ENCODE data around the gene SEPTIN10.
"Not testable (repeated sequence)": the region's sequence is repeated elsewhere in the genome, so short reads cannot be mapped to it uniquely, and the experiment has no call there.

SEPTIN10 gene

GRCh38 chr2:109633284-109633961 lies 19.7 kb upstream of the SEPTIN10 start:
- no peak for DNase-seq (ENCODE audit: low spot score)

- no peak for DNase-seq (ENCODE audit: low spot score)
These were observed 18.5 kb upstream of the SEPTIN10 start for GRCh38 chr2:109632158-109632789.

- no peak for DNase-seq (ENCODE audit: low spot score)
These were observed 18.0 kb upstream of the SEPTIN10 start for GRCh38 chr2:109631741-109632140.

- no peak for DNase-seq (ENCODE audit: low spot score)
These were observed 17.0 kb upstream of the SEPTIN10 start for GRCh38 chr2:109630441-109631430.

GRCh38 chr2:109629867-109630266 lies 16.1 kb upstream of the SEPTIN10 start:
- DNase-seq (ENCODE audit: low spot score): peak; percentile 14

- not testable (repeated sequence) for DNase-seq (ENCODE audit: low spot score)
These were observed 14.6 kb upstream of the SEPTIN10 start for GRCh38 chr2:109628321-109628720.

- DNase-seq (ENCODE audit: low spot score): no peak
These were observed 10.6 kb upstream of the SEPTIN10 start for GRCh38 chr2:109624339-109624738.

GRCh38 chr2:109623923-109624322 lies 10.2 kb upstream of the SEPTIN10 start:
- DNase-seq (ENCODE audit: low spot score): no peak

GRCh38 chr2:109623297-109623696 lies 9.5 kb upstream of the SEPTIN10 start:
- no peak for DNase-seq (ENCODE audit: low spot score)

GRCh38 chr2:109619032-109619615 lies 5.4 kb upstream of the SEPTIN10 start:
- no peak for DNase-seq (ENCODE audit: low spot score)

- DNase-seq (ENCODE audit: low spot score): no peak
These were observed 2.4 kb upstream of the SEPTIN10 start for GRCh38 chr2:109616184-109616583.

- no peak for DNase-seq (ENCODE audit: low spot score)
These were observed 1.9 kb upstream of the SEPTIN10 start for GRCh38 chr2:109615637-109616144.

GRCh38 chr2:109614715-109615636 lies 1.2 kb upstream of the SEPTIN10 start:
- DNase-seq (ENCODE audit: low spot score): no peak

GRCh38 chr2:109613081-109613921 lies 465 bp downstream of the SEPTIN10 start:
- DNase-seq (ENCODE audit: low spot score): no peak

- no peak for DNase-seq (ENCODE audit: low spot score)
These were observed 2.2 kb downstream of the SEPTIN10 start for GRCh38 chr2:109611467-109612095.

GRCh38 chr2:109609352-109610024 lies 4.3 kb downstream of the SEPTIN10 start:
- no peak for DNase-seq (ENCODE audit: low spot score)

- DNase-seq (ENCODE audit: low spot score): no peak
These were observed 6.0 kb downstream of the SEPTIN10 start for GRCh38 chr2:109607766-109608165.

GRCh38 chr2:109604597-109604996 lies 9.2 kb downstream of the SEPTIN10 start:
- no peak for DNase-seq (ENCODE audit: low spot score)

GRCh38 chr2:109602617-109603188 lies 11.1 kb downstream of the SEPTIN10 start:
- no peak for DNase-seq (ENCODE audit: low spot score)
